ENCODE measurements around the gene TRIM59.

The TRIM59 gene

DNA sequence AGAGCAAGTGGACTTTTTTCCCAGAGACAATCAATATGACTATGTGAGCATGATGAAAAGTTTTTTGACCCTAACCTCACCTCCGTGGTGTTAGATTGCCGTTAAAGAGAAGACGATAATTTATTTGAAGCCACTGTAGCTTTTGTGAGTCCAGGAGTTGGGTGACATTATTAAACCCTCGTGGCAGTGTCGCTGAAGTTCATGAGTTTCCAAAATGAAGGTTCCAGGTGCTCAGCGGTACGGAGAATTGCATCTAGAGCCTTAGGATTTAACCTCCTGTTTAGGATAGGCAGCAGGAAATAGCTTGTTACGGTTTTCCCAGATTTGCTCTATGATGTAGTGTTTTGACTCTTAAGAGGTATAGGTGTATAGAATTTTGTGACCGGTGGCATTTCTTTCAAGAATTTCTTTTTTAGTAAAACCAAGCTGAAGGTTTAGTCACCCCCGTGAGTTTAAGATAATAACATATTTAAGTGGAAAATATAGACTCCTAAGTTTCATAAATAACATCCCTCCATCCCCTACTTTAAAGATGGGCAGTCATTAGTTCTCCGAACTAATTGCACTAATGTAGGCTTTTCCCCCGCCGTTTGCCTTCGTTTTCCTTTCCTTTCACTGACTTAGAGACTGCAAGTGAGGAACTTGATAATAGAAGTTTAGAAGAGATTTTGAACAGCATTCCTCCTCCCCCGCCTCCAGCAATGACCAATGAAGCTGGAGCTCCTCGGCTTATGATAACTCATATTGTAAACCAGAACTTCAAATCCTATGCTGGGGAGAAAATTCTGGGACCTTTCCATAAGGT is 48.1 kb downstream of the TRIM59 start:
- DNase-seq: no peak

DNA sequence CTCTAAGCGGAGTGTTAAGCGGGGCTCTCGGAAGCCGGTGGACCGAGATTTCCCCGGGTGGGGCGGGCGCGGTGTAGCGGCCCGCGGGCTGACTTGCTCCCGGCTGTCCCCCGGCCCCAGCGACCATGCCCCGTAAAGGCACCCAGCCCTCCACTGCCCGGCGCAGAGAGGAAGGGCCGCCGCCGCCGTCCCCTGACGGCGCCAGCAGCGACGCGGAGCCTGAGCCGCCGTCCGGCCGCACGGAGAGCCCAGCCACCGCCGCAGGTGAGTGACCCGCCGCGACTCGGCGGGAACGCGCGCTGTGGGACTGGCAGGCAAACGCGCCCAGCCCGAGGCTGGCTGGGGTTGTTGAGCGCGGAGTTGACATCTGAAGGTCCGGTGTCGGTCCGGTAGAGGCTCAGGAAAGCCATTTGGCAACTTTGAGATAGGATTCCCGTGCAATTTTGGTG is 48.9 kb downstream of the TRIM59 start:
- DNase-seq: peak; percentile 16

DNA sequence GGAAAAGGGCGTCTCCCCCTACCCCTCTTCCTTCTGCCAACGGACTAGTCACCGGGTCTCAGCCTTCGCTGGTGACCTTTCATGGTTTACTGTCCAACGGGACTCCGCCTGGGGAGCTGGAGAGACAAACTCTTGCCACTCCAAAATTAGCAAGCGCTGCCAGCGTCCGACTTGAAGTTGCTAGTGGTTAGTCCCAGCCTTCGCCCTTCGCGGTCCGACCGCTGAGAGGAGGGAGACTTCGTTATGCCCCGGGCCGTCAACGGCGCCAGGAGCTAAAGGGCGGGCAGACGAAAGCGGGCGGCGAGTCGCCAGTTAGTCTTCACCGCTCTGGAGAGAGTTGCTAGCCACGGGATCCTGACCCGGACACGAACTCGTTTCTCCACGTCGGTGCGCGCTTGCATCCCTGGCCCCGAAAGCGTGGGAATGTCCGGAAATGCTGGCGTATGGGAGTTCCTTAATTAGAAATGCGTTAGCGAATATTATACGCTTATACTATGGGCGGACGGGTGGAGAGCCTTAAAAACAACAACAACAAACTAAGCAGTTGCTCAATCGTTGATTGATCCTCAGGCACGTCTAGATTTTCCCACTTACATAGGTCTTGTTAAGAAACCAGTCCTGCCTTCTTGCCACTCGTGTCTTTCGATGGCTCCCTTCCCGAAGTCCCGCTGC is 49.4 kb downstream of the TRIM59 start:
- DNase-seq: peak; percentile 27

DNA sequence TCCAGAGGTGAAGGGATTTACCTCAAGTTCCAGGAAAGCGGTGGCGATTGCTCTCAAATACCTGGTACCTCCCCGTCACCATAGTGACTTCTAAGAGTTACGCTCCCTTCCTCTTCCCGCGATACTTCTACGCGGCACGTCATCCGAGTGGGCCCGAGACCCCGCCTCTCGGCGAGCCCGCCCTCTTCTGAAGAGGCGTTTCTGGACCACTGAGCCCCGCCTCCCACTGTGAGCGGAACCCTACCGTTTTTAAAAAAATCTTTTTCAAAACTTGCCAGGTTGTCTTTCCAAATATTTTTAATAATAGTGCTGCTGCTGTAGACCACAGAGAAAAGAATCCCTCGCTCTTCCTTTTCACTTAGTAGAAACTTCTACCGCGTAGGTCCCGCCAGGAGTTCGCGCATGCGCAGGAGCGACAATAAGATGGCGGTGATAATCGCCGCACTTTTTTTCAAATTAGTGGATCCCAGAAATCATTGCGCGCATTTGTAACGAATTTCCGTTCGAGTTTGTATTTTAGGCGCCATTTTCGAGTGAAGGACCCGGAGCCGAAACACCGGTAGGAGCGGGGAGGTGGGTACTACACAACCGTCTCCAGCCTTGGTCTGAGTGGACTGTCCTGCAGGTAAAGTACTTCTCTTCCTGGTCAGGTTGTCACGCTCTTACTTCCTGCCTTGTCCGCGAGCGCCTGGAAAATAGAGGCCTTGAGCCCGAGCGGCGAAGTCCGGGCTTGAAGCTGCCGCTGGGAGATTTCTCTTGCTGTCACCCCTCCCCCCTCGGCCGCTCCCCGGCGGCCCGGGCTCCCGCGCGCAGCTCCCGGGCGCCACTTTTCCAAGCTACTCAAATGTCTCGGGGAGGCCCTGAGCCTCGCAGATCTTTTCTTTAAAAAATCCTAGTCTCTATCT is 50.2 kb downstream of the TRIM59 start, which contains the start of the genes IFT80 and SMC4:
Gene IFT80, minus strand, starts transcription at position 101 of the 905 bp plus-strand sequence. CDS start 14,625 bp downstream, outside the sequence.
Gene SMC4, plus strand, starts transcription at position 526 of the 905 bp plus-strand sequence. CDS start 1,177 bp downstream, outside the sequence.
- peak; percentile 96 for DNase-seq

DNA sequence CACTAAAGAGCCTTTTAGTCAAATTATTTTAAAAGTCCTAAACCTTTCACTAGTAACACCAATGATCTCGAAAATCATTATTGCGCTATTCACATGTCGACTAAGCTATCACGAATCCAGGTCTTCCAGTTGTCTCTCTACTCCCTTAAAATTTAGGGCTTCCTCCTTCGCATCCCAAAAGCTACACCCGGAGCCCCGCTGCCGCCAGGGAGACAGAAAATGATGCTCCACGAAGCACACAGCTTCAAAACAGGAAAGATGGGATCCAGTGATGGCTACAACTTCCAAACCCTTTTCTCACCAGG is 50.8 kb downstream of the TRIM59 start:
- DNase-seq: no peak

DNA sequence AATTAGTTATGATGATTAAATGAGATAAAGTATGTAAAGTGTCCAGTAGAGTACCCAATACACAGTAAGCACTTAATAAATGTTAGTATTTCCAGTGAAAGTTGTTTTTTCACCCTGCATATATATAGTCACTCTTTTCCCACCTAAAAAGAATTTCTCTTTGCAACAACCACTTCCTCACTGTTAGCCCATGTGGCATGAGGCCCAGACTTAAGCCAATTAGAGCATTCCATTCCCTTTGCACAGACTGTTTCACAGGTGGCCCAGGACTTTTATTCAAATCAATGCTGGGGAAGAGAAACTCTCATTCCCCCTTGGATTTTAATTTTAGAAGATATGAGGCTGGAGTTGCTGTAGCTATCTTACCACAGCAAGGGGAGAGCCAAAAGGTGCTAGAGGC is 54.3 kb downstream of the TRIM59 start:
- no peak for DNase-seq

DNA sequence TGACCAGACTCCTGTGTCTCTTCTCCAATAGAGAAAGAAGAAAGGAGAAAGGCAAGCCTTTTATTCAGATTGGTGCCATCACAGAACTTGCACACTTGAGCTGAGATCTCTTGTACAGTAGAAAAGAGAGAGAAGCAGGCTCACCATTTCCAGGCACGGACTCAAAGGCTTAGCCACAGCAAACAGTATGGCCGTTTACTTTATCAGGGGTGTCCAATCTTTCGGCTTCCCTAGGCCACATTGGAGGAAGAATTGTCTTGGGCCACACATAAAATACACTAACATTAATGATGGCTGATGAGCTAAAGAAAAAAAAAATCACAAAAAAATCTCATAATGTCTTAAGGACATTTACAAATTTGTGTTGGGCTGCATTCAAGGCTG is 55.6 kb downstream of the TRIM59 start:
- DNase-seq: no peak

DNA sequence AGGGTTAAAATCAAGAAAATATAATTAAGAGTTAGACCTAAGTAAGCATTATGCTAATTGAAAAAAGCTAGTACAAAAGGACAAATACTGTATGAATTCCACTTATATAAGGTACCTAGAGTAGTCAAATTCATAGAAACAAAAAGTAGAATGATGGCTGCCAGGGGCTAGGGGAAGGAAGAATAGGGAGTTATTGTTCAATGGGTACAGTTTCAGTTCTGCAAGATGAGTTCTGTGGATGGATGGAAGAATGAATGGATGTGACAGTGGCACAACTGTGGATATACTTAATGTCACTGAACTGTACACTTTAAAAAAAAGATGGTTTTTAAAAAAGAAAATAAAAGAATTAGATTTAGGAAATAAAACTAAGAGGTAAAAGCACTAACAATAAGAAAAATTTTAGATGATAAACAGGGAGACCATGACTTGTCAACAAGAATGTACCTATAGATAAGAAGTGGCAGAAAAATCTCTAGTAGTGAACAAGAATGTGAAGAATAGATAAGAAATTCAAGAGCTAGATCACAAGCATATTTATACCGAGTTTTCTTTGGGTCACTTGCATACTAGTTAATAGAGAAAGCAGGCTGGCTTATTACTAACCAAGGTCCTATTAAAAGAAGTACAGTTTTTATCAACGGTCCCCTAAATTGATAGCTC is 56.1 kb downstream of the TRIM59 start:
- DNase-seq: no peak

DNA sequence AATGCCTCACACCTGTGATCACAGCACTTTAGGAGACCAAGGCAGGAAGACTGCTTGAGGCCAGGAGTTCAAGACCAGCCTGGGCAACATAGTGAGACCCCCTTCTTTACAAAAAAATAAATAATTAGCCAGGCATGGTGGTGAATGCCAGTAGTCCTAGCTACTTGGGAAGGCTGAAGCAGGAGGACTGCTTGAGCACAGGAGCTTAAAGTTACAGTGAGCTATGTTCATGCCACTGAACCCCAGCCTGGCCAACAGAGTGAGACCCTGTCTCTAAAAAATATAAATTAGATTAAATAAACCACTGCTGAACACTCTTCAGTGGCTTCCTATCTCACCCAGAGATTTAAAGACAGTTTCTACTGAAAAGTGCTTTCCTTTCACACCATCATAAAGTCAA is 56.8 kb downstream of the TRIM59 start:
- DNase-seq: no peak

DNA sequence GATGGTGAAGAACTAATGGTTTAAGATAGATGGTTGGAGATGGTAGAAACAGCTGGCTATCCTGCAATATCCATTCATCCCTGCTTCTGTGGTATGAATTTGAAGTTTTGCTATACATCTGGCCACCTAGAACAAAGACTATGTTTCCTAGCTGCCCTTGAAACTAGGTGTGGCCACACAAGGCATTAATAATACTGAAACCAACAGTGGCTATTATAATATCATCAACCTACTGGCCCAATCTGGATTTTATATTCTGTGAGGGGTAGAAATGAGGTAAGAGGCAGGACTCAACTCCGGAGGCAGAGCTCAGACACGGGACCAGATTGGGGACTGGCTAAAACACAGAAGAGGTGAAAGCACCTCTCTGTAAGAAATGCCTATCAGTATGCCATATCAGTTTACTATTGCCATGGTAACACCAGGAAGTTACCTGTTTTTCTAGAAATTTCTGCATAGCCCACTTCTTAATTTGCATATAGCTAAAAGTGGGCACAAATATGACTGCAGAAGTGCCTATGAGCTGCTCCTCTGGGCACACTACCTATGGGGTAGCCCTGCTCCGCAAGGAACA is 58.9 kb downstream of the TRIM59 start:
- DNase-seq: no peak
